Smooth muscle cell (in vitro differentiated cells): Measurements from ENCODE around the gene TCF4. TPM values are rescaled to one million over a fixed set of nuclear protein-coding genes. Genes with fewer than 3 reads are reported as not detected.

Experiments
- DNase-seq: peaks from one replicate; lab custom pipeline; 2025; ENCODE audit not compliant: unreplicated experiment; lab: John Stamatoyannopoulos, UW
- H2AFZ ChIP-seq: fragments of 200-600 bp; sonication (generic); 2 replicates; pipeline ENCODE4 v1.6.0; 2016; ENCODE audit warnings: antibody characterized with exemption, low read depth, mild to moderate bottlenecking
- H3F3A ChIP-seq: fragments of 200-600 bp; sonication (generic); 2 replicates; pipeline ENCODE4 v1.6.0; 2017; ENCODE audit warnings: antibody characterized with exemption, low read depth
- H3K27ac ChIP-seq: fragments of 200-600 bp; sonication (generic); 2 replicates; pipeline ENCODE4 v1.5.1; 2016; ENCODE audit warnings: low read depth, mild to moderate bottlenecking
- H3K27me3 ChIP-seq: fragments of 200-600 bp; sonication (generic); 2 replicates; pipeline ENCODE4 v1.6.1; 2016; ENCODE audit warnings: low read depth, mild to moderate bottlenecking
- H3K36me3 ChIP-seq: fragments of 200-600 bp; sonication (generic); 2 replicates; pipeline ENCODE4 v1.5.1; 2016; ENCODE audit warnings: low read depth
- H3K4me1 ChIP-seq: fragments of 200-600 bp; sonication (generic); 2 replicates; pipeline ENCODE4 v1.5.1; 2016; ENCODE audit warnings: low read depth
- H3K4me2 ChIP-seq: fragments of 200-600 bp; sonication (generic); 2 replicates; pipeline ENCODE4 v1.6.0; 2016; ENCODE audit warnings: mild to moderate bottlenecking
- H3K4me3 ChIP-seq: fragments of 200-600 bp; sonication (generic); 2 replicates; pipeline ENCODE4 v1.5.1; 2016; ENCODE audit warnings: mild to moderate bottlenecking
- H3K79me2 ChIP-seq: fragments of 200-600 bp; sonication (generic); 2 replicates; pipeline ENCODE4 v1.6.0; 2016; ENCODE audit warnings: low read depth, mild to moderate bottlenecking
- H3K9ac ChIP-seq: fragments of 200-600 bp; sonication (generic); 2 replicates; pipeline ENCODE4 v1.6.0; 2016; ENCODE audit warnings: low read depth
- H3K9me3 ChIP-seq: fragments of 200-600 bp; sonication (generic); replicated peaks from 2 replicates; pipeline ENCODE4 v1.5.1; 2016; ENCODE audit warnings: low read depth
- H4K20me1 ChIP-seq: fragments of 200-600 bp; sonication (generic); 2 replicates; pipeline ENCODE4 v1.6.0; 2016; ENCODE audit warnings: low read depth
- WGBS: methylation state at CpG from one replicate; pipeline ENCODE4 v1.1.7; 2016; ENCODE audit warnings: low lambda C conversion rate; 5-methylcytosine and 5-hydroxymethylcytosine counted together
- polyA plus RNA-seq: library from polyadenylated mRNA; unstranded; fragments of >200 nt; fragmentation: Nextera tagmentation; extraction: Ambion mirVana; gene quantifications from 2 replicates; pipeline ENCODE4 v1.2.1, GENCODE V29; 2016
- total RNA-seq: library from RNA; depleted of rRNA; stranded (reverse); fragments of >200 nt; gene quantifications from 2 replicates; pipeline ENCODE4 v1.2.3, GENCODE V29; 2014
- TF ChIP-seq, protein P1 (sequence below): fragments of 200-600 bp; sonication (generic); IDR thresholded peaks from 2 replicates; pipeline ENCODE4 v1.5.1; 2017; ENCODE audit warnings: borderline replicate concordance, mild to moderate bottlenecking, antibody characterized with exemption; ENCODE audit not compliant: insufficient read depth, poor library complexity, severe bottlenecking

TCF4 gene
- total and polyA plus RNA-seq, 2 experiments from 2014 or later: 105 to 120 TPM

DNA sequence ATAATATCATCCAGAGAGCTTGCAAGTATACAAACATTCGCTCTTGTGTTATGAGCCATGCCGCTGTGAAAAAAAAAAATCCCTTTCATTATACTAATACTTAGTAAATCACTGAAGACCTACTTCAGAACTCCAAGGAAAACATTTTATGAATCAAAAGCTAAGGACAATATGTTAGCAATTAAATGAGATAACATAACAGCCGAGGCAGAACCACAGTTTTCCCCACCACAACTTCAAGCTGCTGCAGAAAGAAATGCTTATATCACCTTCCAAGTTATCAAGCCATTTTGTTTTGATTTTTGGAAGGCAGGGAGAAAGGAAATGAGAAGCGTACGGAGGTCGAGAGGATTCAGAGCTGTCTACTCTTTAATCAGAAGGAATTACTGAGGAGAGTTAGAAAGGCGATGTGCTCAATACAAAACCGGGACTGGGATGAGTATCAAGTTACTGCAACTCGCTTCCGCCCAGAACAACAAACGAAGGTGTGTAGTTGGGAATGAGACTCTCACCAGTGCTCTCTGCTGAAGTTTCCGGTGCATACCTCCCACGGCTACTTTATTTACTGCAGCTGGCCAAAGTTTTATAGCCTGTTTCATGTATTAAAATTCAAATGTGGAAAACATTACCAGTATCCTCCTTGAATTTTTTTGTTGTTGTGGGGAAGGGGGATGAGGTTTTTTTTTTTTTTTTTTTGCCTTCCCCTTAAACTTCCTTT lies 336.6 kb downstream of the TCF4 start:
- H3K36me3 ChIP-seq: peaks cover 3% of the 10 kb centered on the region
- WGBS: 73% methylated on average over 13 of the region's 13 CpGs
- TF ChIP-seq, protein P1, sequence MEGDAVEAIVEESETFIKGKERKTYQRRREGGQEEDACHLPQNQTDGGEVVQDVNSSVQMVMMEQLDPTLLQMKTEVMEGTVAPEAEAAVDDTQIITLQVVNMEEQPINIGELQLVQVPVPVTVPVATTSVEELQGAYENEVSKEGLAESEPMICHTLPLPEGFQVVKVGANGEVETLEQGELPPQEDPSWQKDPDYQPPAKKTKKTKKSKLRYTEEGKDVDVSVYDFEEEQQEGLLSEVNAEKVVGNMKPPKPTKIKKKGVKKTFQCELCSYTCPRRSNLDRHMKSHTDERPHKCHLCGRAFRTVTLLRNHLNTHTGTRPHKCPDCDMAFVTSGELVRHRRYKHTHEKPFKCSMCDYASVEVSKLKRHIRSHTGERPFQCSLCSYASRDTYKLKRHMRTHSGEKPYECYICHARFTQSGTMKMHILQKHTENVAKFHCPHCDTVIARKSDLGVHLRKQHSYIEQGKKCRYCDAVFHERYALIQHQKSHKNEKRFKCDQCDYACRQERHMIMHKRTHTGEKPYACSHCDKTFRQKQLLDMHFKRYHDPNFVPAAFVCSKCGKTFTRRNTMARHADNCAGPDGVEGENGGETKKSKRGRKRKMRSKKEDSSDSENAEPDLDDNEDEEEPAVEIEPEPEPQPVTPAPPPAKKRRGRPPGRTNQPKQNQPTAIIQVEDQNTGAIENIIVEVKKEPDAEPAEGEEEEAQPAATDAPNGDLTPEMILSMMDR: no peak
- no peaks in the 10 kb centered on the region for H3K4me1 ChIP-seq
- H3F3A ChIP-seq: peaks cover 5% of the 10 kb centered on the region
- peak overlapping the region; percentile 15 for H3K4me2 ChIP-seq
- no peaks in the 10 kb centered on the region for H3K27me3 ChIP-seq
- H3K9ac ChIP-seq: no peak overlapping the region
- DNase-seq: no peak
- no peak overlapping the region for H2AFZ ChIP-seq
- no peaks in the 10 kb centered on the region for H4K20me1 ChIP-seq
- no peaks in the 10 kb centered on the region for H3K9me3 ChIP-seq
- peaks cover 5% of the 10 kb centered on the region for H3K79me2 ChIP-seq
- H3K27ac ChIP-seq: peak overlapping the region; percentile 26
- no peak overlapping the region for H3K4me3 ChIP-seq

DNA sequence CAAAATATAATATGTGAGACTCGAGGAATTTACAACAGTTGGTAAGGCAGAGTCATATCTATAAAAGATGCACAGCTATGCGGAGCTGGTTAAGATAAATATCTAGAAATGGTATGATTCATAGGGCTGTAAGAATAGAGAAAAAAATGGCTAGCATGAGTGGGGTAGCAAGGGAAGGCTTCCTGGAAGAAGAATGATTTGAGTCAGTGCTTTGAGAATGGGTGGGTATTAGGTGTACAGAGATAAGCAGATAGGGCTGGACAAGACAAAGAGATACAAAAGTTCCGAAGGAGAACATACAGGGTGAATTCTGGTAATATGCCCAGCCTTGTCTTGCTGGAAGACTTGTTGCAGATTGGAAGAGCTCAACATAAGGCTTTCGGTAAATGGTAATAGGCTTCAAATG lies 337.2 kb downstream of the TCF4 start:
- 63% methylated on average over 4 of the region's 4 CpGs for WGBS
- peaks cover 3% of the 10 kb centered on the region for H3K36me3 ChIP-seq
- peaks cover 5% of the 10 kb centered on the region for H3F3A ChIP-seq
- no peaks in the 10 kb centered on the region for H3K9me3 ChIP-seq
- H3K4me3 ChIP-seq: no peak overlapping the region
- no peak for DNase-seq
- H3K79me2 ChIP-seq: peaks cover 5% of the 10 kb centered on the region
- peak overlapping the region; percentile 9 for H3K27ac ChIP-seq
- H3K4me2 ChIP-seq: peak overlapping the region; percentile 15
- H3K27me3 ChIP-seq: no peaks in the 10 kb centered on the region
- no peaks in the 10 kb centered on the region for H4K20me1 ChIP-seq
- no peaks in the 10 kb centered on the region for H3K4me1 ChIP-seq
- TF ChIP-seq, protein P1: no peak
- no peak overlapping the region for H3K9ac ChIP-seq
- no peak overlapping the region for H2AFZ ChIP-seq

DNA sequence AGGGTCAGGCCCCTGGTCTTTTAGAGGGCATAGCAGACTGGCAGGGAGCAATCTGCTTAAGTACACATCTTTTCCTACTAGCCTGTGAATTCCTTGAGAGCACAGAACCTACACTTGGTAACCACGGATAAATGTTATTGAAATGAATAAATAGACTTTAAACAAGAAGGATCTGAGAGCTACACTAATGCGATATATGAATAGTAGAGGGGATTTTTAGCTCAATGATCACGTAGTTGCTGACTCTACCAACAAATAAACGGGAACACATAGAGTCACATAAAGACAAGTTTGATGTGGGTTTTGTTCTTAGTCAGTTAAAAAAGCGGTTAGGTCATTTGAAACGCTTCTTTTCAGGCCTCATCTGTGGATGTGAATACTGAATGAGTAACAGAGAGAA lies 338.4 kb downstream of the TCF4 start:
- H3K9me3 ChIP-seq: no peaks in the 10 kb centered on the region
- peaks cover 5% of the 10 kb centered on the region for H3F3A ChIP-seq
- no peak overlapping the region for H3K4me2 ChIP-seq
- no peaks in the 10 kb centered on the region for H4K20me1 ChIP-seq
- H3K27me3 ChIP-seq: no peaks in the 10 kb centered on the region
- H3K36me3 ChIP-seq: peaks cover 3% of the 10 kb centered on the region
- TF ChIP-seq, protein P1: no peak
- peak overlapping the region; percentile 9 for H3K27ac ChIP-seq
- H2AFZ ChIP-seq: no peak overlapping the region
- H3K4me1 ChIP-seq: no peaks in the 10 kb centered on the region
- peaks cover 5% of the 10 kb centered on the region for H3K79me2 ChIP-seq
- WGBS: 93% methylated on average over 6 of the region's 6 CpGs
- no peak overlapping the region for H3K4me3 ChIP-seq
- DNase-seq: no peak
- no peak overlapping the region for H3K9ac ChIP-seq

DNA sequence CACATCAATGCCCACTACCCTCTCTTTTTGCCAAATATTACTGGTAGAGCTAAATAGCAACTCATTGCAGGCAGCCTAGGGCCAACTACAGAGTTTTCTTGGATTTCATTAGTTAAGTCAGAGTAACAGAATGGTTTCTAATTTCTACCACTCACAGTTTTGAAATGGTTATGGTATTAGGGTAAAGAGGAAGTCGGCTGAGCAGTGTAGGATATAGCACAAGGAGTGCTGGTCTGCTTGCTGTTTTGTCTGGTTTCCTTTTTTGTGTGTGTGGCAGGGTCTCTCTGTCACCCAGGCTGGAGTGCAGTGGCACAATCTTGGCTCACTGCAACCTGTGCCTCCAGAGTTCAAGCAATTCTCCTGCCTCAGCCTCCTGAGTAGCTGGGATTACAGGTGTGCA lies 339.5 kb downstream of the TCF4 start:
- Histone ChIP-seq H3K27me3 (no peaks in the 10 kb centered on the region), H3K9ac (no peak overlapping the region), H4K20me1 (no peaks in the 10 kb centered on the region), H3K79me2 (peaks cover 5% of the 10 kb centered on the region), H3K27ac (no peak overlapping the region), H3F3A (no peaks in the 10 kb centered on the region), H3K4me2 (no peak overlapping the region), H2AFZ (no peak overlapping the region), H3K4me1 (no peaks in the 10 kb centered on the region), H3K36me3 (peaks cover 3% of the 10 kb centered on the region), H3K9me3 (no peaks in the 10 kb centered on the region), H3K4me3 (no peak overlapping the region)
- 88% methylated on average over 1 of the region's 1 CpG for WGBS
- no peak for DNase-seq
- TF ChIP-seq, protein P1: no peak
